KG1 (cell line): Measurements from ENCODE around the gene TBC1D8B.
"Not testable (repeated sequence)": the region's sequence is repeated elsewhere in the genome, so short reads cannot be mapped to it uniquely, and the experiment has no call there.

Experiments
- DNase-seq: peaks from one replicate; lab custom pipeline; 2025; lab: John Stamatoyannopoulos, UW

The TBC1D8B gene

DNA sequence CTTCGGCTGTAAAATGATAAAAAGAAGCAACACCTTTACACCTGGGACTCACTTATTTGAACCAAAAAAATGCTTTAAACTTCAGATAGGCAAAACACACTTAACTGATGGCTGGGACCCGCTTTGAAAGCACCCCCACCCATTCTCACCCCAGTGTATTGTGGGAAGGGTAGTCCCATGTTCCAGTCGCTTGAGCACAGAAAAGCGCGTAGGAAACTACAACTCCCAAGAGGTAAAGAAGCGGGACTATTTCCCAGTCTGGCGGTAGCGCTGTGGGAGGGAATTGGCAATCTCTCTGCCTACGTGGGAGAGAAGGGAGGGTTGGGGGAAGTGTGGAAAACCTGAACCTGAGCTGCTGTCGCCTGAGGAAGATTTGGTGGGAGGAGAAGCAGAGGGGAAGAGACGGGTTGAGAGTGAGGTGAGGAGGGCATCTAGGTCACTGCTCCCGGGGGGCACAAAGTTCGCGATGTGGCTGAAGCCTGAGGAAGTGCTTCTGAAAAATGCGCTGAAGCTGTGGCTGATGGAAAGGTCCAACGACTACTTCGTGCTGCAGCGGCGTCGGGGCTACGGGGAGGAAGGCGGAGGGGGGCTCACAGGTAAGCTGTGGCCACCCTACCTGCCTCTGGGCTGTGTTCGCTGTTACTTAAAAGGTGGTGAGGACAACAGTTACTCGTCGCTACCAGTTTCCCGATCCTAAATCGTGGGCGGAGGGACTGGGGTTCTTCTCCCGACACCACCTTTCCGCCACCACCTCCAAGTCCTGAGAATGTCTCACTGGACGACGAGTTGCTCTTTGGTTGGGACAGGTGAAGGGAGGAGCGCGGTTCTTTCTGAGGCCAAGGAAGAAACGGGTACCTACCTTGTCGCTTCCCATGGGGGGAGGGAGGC, at the start of gene TBC1D8B:
TSS of gene TBC1D8B (plus strand) at position 286 of the 888 bp plus-strand sequence. CDS start at position 467, 181 bp downstream.
- no peak for DNase-seq

DNA sequence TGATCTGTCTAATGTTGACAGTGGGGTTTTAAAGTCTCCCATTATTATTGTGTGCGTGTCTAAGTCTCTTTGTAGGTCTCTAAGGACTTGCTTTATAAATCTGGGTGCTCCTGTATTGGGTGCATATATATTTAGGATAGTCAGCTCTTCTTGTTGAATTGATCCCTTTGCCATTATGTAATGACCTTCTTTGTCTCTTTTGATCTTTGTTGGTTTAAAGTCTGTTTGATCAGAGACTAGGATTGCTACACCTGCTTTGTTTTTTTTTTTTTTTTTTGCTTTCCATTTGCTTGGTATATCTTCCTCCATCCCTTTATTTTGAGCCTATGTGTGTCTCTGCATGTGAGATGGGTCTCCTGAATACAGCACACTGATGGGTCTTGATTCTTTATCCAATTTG, 33.2 kb upstream of the TBC1D8B start:
- DNase-seq: not testable (repeated sequence)

DNA sequence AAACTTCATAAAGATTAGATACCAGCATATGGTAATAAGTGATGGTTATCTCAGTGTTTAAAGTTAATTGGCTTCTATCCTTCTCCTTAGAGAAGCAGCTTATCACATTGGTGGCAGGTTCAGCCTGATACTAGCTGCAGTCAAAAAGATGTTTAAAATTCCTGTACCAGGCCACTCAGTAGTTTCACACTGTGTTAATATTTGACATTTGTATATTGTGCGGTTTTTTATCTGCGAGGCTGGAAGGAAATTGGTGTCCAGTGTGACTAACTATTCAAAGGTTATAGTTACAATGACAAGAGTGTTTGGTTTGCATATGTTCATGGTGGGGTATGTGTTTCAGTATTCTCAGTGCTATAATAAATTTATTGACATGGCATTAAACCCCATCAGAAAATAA, 27.5 kb upstream of the TBC1D8B start:
- no peak for DNase-seq

DNA sequence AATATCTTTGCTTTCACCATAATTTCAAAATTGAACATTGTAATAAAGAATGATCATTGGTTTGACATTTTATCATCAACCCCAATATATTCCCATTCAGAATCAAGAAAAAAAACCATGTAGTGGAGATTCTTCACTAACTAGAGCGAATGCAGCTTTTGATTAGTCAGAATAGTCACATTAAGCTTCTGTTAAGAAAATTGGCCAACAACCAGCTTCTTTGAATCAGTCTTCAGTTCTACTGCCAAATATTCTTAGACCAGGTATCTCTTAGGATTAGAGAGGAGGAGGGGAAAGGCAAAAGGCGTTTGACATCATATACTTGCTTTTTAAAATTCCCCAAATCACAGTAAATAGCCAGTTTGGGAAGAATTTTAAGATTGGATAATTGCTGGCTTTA, 22.2 kb upstream of the TBC1D8B start:
- no peak for DNase-seq

DNA sequence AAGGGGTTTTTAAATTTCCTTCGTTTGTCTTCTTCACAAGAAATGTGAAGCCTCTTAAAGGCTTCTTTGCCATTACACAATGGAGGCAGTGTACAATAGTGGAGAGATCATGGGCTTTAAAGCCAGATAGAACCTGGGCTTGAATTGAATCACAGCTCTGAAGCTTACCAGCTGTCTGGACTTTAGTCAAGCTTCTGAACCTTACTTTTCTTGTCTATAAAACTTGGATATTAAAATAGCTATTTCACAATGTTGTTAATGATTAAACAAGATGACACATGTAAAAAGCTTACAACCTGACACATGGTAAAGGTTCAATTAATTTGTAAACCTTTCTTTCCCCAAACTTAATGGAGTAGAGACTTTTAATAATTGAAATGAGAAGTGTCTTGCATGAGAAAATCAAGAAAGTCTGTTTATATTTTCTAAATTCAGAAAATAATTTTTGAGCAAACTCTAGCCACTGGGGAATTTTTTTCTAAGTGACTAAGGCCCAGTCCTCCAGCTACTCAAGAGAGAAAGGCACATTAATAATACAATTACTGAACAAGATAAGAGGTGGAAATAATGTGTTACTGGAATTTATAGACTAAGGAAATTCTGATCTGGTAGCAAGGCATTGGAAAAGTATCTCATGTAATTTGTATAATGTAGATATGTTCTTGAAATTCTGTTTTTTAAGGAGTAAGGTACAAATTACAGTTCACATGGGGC, 21.7 kb upstream of the TBC1D8B start:
- DNase-seq: no peak

DNA sequence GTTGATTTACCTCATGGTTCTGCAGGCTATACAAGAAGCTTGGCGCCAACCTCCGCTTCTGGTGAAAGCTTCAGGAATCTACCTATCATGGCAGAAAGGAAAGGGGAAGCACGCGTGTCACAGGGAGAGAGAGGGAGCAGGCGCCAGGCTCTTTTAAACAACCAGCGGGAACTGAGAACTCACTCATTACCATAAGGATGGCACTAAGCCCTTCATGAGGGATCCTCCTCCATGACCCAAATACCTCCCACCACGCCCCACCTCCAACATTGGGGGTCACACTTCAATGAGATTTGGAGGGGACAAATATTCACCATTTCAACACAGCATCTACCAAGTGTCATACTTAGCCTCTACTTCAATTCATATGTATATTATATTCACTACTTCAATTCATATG, 18.8 kb upstream of the TBC1D8B start:
- DNase-seq: no peak

DNA sequence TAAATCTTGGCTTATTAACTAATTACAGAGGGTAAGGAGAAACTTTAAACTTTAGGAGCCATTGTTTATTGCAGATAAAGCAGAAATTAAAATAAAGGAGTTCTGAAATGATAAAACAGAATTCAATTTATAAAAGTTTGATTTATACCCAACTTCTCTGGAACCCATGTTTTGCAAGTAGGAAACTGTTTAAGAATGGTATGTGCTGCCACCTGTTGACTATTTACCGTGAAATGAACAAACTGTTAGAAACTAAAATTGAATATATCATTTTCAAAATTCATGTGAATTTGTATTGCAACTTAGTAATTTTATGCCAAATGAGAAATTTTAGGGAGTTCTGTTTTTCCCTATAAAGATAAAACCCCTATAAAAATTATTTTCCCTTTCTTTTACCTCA, 11.0 kb upstream of the TBC1D8B start:
- DNase-seq: no peak

DNA sequence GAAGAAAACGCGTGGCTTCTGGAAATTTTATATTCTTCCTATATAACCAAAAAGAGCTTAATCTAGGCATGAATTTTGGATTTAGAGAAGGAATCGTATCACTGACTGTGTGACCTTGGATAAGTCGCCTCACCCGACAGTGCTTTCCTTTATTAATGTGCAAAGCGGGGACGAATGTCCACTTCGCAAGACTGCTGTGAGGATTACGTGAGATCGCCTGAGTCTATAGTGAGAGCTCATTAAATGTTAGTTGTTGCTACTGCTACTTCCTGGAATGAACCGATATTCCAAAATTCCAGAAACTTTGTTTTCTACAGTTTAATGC, 448 bp upstream of the TBC1D8B start:
- no peak for DNase-seq

DNA sequence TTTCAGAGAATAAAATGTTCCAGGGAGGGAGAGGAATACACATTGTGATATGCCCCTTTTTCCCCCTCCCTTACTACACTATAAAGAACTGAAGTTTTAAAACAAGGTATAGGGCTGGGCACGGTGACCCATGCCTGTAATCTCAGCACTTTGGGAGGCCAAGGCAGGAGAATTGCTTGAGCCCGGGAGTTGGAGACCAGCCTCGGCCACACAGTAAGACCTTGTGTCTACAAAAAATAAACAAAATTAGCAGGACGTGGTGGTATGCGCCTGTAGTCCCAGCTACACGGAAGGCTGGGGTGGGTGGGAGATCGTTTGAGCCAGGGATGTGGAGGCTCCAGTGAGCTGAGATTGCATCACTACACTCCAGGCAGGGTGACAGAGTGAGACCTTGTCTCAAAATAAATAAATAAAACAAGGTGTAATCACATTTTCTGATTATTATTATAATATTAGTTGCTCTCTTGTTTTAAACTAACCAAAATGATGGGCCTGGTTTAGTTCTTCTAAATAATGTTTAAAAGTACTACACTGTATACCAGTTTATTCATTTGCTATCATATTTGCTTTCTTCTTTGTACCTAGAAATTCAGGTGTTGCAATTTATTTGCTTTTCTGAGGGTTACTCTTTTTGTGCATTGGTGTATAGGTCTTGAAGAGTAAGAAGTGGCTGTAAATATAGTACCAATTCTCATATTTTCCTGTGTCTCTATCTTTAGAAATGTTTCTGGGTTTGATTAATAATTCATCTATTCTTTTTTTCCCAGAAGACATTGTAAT, 8.8 kb downstream of the TBC1D8B start:
- no peak for DNase-seq

DNA sequence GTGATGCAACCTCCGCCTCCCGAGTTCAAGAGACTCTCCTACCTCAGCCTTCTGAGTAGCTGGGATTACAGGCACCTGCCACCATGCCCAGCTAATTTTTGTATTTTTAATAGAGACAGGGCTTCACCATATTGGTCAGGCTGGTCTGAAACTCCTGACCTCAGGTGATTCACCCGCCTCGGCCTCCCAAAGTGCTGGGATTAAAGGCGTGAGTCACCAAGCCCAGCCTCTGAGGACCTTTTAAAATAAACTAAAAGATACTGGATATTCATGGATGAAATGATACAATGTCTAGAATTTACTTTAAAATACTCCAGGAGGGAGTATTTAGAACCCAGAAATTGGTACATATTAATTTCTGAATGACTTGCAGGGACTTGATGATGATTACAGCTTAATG, 10.5 kb downstream of the TBC1D8B start:
- DNase-seq: not testable (repeated sequence)

DNA sequence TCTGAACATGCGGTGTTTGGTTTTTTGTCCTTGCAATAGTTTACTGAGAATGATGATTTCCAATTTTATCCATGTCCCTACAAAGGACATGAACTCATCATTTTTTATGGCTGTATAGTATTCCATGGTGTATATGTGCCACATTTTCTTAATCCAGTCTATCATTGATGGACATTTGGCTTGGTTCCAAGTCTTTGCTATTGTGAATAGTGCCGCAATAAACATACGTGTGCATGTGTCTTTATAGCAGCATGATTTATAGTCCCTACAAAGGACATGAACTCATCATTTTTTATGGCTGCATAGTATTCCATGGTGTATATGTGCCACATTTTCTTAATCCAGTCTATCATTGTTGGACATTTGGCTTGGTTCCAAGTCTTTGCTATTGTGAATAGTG, 11.6 kb downstream of the TBC1D8B start:
- not testable (repeated sequence) for DNase-seq

DNA sequence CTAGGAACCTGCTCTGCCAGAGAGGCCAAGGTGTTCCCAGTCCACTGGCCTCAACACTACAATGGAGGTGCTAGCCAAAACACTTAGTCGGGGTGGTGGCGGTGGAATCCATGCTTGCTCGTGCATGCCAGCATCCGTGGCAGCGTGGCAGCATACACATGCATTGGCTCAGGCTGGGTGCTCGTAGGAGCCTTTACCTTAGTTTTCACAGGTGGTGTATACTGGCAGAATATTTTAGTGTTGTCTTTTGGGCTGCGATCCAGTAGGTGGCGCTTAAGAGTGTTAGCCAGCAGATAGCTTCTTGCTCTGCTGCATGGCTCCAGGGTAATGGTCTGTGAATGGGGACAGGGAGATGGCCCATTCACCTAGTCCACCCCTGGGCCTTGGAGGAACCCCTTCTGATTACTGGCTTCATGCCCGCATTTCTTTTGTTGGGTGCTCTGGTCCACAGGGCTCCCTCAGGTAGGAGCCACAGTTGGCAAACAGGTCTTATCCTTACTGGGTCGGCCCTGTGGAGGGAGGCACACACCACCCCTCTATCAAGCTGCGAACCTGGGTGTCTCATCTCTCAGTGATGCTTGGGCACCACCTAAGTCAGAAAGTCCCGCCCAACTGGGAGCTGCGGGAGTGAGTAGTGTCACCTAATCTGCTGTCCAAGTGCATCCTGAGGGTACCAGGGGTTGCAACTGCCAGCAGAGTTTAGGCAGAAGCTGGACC, 60.7 kb downstream of the TBC1D8B start:
- DNase-seq: no peak

DNA sequence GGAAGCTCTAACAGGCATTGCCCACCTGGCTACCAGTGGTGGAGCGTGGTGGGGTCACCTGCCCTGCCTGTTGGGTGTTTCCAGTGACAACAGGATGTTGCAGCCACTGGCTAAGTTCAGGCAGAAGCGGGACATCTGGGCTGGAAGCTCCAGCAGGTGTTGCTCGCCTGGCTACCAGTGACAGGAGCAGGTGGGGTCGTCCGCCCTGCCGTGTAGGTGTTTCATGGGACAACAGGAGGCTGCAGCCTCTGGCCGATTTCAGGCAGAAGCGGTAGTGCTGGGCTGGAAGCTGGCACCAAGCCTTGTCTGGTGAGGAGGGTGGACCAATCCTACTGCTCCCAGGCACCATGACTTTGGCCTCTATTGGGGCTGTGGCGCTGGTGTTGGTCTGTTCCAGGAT, 61.2 kb downstream of the TBC1D8B start:
- DNase-seq: no peak

DNA sequence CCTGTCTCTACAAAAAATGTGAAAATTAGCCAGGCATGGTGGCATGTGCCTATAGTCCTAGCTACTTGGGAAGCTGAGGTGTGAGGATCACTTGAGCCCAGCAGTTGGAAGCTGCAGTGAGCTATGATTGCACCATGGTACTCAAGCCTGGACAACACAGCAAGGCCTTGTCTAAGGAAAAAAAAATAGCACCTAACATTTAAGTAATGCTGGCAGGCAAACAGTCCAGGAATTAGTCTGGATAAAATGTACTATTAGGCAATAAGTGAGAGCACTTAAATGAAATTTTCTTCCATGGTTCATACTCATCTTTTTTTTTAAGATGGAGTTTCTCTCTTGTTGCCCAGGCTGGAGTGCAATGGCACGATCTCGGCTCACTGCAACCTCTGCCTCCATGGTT, 70.3 kb downstream of the TBC1D8B start:
- not testable (repeated sequence) for DNase-seq

DNA sequence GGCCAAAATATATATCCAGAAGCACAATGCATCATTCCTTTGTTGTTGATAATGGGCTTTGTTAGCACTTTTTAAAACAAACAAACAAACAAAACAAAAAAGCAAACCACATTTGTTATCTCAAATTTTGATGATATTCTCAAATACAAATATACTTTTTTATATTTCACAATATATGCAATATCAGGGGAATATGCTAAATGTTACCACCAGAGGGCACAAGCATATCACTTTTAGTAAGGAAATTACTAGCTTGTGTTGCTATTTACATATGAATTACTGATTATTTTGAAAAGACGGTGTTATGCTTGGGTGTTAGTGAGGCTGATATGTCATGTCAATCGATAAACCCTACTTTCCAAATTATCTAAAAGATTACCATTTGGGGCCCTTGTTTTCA, 71.6 kb downstream of the TBC1D8B start:
- DNase-seq: no peak

DNA sequence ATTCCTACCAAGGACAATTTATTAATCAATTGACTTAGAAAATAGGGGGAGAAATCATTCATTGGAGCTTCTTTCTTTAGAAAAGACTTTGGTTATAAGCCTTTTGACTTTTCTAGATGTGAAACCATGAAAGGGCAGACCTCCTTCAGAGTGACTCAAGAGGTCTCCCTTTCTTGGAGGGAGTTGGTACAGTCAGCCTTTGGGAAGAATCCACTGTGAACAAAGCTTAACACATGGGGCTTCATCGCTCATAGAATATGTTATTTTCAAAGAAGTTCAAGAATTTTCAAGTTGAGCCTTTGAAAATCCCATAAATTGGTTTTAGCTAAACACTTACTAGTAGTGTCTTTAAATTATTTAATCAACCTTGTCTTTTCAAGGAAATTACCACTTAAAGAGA, 72.7 kb downstream of the TBC1D8B start:
- DNase-seq: no peak

DNA sequence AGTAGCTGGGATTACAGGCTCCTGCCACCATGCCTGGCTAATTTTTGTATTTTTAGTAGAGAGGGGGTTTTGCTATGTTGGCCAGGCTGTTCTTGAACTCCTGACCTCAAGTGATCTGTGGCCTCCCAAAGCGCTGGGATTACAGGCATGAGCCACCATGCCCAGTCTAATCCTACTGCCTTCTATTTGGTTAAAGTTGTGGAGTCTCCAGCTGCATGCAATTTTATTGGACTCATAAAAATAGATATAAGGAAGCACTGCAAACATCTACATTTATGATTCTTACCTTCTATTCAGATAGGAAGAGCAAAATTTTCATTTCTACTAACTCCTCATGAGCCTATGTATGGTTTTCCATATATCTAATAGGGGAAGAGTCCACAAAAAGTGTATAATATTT, 87.0 kb downstream of the TBC1D8B start:
- DNase-seq: no peak

DNA sequence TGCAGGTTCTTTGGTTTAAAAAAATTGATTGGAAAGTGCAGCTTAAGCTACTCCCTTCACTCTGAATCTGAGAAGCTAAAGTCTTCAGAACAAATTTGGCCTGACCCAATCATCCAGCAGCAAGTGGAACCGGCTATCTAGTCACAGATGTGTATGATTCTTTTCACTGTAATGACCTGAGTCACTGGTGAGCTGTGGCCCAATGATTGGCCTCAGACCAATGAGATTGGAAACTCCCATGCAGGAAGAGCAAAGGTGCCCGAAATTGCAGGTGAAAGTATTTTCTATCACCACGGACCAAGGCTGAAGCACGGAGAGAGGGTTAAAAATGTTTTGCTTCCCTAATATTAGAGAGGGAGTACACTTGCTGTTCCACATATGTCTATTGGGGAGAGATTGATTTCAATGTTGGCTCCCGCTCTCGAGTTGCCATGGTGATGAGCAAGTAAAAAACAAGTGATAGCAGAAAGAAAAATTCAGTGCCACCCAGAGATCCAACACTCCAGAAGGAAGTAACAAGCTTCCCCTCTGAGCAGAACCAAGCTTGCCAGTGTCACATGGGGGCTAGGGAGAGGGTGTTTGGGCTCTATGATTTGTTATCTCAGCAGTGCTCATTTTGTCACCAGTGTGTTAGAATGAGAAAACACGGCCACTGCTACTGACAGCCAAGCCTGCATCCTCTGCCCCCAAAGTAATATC, 89.4 kb downstream of the TBC1D8B start:
- no peak for DNase-seq

DNA sequence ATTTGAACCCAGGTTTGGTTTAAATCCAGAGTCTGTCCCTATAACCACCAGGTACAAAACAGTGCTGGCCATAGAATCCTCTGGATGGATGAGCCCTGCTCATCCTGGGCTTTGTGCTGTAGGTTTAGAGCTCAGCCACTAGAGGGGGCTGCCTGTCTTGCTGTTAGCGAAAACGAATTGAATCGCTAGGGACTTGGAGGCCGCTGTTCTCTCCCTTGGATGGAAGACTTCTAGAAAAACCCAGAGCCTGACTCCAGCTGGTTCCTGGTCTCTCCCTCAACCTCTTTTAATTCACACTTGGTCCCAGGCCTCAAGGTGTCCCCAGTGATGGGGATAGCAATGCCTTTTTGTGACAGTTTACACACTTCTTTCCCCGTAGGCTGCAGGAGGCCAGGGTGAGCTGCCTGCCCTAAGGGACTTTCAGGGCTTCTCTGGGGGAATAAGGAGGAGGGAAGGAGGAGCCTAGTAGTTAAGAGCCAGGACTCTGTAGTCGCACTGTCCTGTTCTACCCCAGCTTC, 92.0 kb downstream of the TBC1D8B start:
- DNase-seq: no peak

DNA sequence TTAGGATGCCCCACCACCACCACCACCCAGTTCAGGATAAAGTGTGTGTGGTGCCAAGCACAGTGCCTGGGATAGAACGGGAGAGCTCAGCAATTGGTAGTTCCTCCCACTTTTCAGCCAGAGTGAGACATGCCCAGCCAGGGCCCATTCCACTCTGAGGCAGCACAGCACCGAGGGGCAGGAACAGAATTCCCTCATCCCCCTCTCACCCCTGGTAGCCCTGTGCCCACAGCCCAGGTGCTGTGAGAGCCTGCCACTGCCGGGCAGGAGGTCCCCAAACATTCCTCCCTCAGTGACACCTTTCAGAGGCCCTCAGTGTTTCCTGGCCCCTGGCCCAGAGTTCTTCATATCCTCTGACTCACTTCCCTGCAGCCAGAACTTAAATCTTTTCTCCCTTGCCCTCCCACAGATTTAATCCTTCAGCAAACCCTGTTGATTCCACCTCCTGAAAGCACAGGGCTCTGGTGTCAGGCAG, 92.5 kb downstream of the TBC1D8B start:
- no peak for DNase-seq

DNA sequence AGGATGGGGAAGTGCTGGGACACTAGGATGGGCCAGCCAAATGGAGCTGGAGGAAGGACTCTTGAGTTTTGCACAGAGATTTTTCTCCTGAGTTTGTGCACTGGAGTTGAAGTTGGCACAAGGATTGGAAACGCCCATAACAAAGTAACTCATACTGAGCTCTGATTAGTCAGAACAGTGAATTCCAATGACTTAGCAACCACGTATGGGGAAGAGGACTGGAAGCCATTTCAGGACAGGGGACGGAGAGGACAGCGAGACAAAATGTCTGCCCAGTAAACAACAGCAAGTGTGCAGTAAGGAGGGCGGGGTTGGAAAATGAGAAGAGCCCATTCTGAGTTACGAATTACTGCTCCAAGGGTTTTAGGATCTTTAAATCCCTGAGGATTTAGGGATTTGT, 94.8 kb downstream of the TBC1D8B start:
- DNase-seq: no peak
